Fibroblast of lung (primary cell): ENCODE results near the gene CNNM3. TPM values are rescaled to one million over a fixed set of nuclear protein-coding genes. Genes with fewer than 3 reads are reported as not detected.

Experiments
- DNase-seq, 2 donors: peaks; one replicate each; pipeline versions ENCODE4 v3.0.0 to v3.0.0-alpha.2; 2010; ENCODE audit warnings: low read depth in 2 of 2
- H2AFZ ChIP-seq: 2 replicates; pipeline ENCODE4 v1.5.1; 2012; ENCODE audit warnings: low read length, control low read depth, inconsistent platforms
- H3K27ac ChIP-seq: 2 replicates; pipeline ENCODE4 v1.5.1; 2011; ENCODE audit warnings: low read length, control low read depth; ENCODE audit not compliant: insufficient read depth
- H3K27me3 ChIP-seq: 2 replicates; pipeline ENCODE4 v1.5.1; 2011; ENCODE audit warnings: mild to moderate bottlenecking, low read length; ENCODE audit not compliant: control insufficient read depth, insufficient read depth
- H3K36me3 ChIP-seq: 2 replicates; pipeline ENCODE4 v1.5.1; 2011; ENCODE audit warnings: low read length; ENCODE audit not compliant: control insufficient read depth, insufficient read depth
- H3K4me1 ChIP-seq: 2 replicates; pipeline ENCODE4 v1.5.1; 2011; ENCODE audit warnings: low read length; ENCODE audit not compliant: control insufficient read depth, insufficient read depth; ENCODE audit errors: extremely low read depth
- H3K4me2 ChIP-seq: 2 replicates; pipeline ENCODE4 v1.5.1; 2011; ENCODE audit warnings: low read length, control low read depth; ENCODE audit not compliant: insufficient read depth; ENCODE audit errors: extremely low read depth
- H3K4me3 ChIP-seq, 4 experiments: fragments of 200-600 bp in 1 of 4; sonication (generic) in 1 of 4; replicated peaks in 1 of 4; 2 replicates each; pipeline ENCODE4 v1.5.1; 2011 to 2016; ENCODE audit warnings: low read length in 4 of 4, low read depth in 3 of 4, mild to moderate bottlenecking in 3 of 4, control low read depth in 2 of 4, inconsistent platforms in 1 of 4, mixed read lengths in 1 of 4; ENCODE audit not compliant: insufficient read depth in 1 of 4; ENCODE audit errors: control extremely low read depth in 1 of 4
- H3K79me2 ChIP-seq: 2 replicates; pipeline ENCODE4 v1.5.1; 2012; ENCODE audit warnings: mild to moderate bottlenecking, low read length, inconsistent platforms; ENCODE audit not compliant: control insufficient read depth, insufficient read depth
- H3K9ac ChIP-seq: 2 replicates; pipeline ENCODE4 v1.5.1; 2011; ENCODE audit warnings: mild to moderate bottlenecking, low read length, control low read depth; ENCODE audit not compliant: insufficient read depth
- H3K9me3 ChIP-seq: 2 replicates; pipeline ENCODE4 v1.5.1; 2012; ENCODE audit warnings: low read depth, low read length; ENCODE audit not compliant: control insufficient read depth, insufficient read depth
- H4K20me1 ChIP-seq: 2 replicates; pipeline ENCODE4 v1.5.1; 2011; ENCODE audit warnings: low read length; ENCODE audit not compliant: control insufficient read depth, insufficient read depth; ENCODE audit errors: extremely low read depth
- EZH2 ChIP-seq: IDR thresholded peaks from 2 replicates; pipeline ENCODE4 v1.5.1; 2012; ENCODE audit warnings: low read length, control low read depth, mild to moderate bottlenecking; ENCODE audit errors: missing control alignments
- polyA plus RNA-seq, 2 donors: library from polyadenylated mRNA; depleted of rRNA in 1 of 2; stranded (reverse) in 1 of 2; unstranded in 1 of 2; fragments of >200 nt; gene quantifications; 2 replicates each; pipeline ENCODE4 v1.2.1, GENCODE V29; 2011 to 2012; ENCODE audit warnings: missing spikeins in 1 of 2
- total RNA-seq: library from RNA; depleted of rRNA; stranded (reverse); fragments of >200 nt; gene quantifications from 2 replicates; pipeline ENCODE4 v1.2.1, GENCODE V29; 2014
- TF ChIP-seq, protein P1 (sequence below), 2 donors: IDR thresholded peaks in 1 of 2; conservative IDR thresholded peaks in 1 of 2; 1 replicate in 1 of 2; 2 replicates in 1 of 2; pipeline ENCODE4 v1.5.1; 2011 to 2012; ENCODE audit warnings: low read length in 2 of 2, control low read depth in 1 of 2, inconsistent platforms in 1 of 2, low read depth in 1 of 2, mild to moderate bottlenecking in 1 of 2

CNNM3 gene
- total and polyA plus RNA-seq, 2 donors (not counting 1 experiment from before 2014, with no cell fraction given) = 4.3 to 9.9 TPM

DNA sequence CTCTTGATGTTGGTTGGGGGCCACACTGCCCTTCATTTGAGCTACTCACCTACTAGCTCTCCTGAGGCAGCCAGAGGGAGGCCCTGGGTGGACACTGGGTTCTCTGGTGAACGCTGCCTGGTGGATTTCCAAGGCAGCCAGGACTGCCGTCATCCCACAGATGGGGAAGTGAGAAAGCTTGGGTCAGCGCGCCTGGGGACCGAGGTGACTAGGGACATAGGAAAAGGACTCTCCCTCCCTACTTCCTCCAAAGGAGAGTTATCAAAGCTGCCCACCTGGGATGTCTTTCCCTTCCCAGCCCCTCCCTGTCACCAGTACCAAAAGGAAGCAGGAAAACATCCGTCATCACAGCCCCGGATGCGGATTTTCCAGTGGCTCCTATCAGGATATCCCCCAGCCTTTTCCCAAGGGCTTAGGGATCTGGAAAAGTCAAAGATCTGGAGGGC lies 57.6 kb downstream of the CNNM3 start:
- Histone ChIP-seq H3K4me2 (no peak overlapping the region), H3K4me1 (no peaks in the 10 kb centered on the region)
- DNase-seq = no peak

DNA sequence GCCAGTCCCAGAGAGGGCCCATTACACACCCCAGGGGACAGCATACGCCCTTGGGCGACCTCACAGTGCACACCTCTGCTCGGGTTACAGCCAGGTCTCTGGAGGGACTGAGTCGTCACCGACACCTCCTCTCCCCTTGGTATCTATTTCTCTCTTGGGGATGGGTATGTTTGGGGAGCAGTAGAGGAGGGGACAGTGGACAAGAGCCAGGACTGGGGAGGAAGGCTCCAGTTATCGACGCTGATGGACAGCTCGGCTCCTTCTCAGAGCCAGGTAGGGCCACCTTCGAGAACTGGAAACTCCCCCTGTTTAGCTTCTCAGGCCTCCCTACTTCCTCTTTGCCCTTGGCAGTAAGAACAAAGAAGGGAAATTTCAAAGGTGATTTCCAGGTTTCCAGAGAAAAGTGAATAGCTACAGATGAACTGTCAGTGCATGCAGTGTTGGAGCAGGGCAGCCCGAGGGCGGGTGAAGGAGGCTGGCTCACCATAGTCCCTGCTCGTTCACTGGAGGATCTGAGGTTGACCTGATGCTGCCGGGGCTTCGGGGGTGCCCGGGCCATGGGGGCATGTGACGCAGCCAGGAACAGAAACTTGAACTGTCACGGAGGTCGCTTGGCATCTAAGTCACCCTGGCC lies 58.2 kb downstream of the CNNM3 start:
- no peaks in the 10 kb centered on the region for H3K9me3 ChIP-seq
- no peaks in the 10 kb centered on the region for H3K4me1 ChIP-seq
- no peak overlapping the region for H2AFZ ChIP-seq
- H4K20me1 ChIP-seq = no peaks in the 10 kb centered on the region
- no peak overlapping the region for H3K4me3 ChIP-seq
- no peaks in the 10 kb centered on the region for H3K79me2 ChIP-seq
- H3K27ac ChIP-seq = no peak overlapping the region
- TF ChIP-seq, protein P1, sequence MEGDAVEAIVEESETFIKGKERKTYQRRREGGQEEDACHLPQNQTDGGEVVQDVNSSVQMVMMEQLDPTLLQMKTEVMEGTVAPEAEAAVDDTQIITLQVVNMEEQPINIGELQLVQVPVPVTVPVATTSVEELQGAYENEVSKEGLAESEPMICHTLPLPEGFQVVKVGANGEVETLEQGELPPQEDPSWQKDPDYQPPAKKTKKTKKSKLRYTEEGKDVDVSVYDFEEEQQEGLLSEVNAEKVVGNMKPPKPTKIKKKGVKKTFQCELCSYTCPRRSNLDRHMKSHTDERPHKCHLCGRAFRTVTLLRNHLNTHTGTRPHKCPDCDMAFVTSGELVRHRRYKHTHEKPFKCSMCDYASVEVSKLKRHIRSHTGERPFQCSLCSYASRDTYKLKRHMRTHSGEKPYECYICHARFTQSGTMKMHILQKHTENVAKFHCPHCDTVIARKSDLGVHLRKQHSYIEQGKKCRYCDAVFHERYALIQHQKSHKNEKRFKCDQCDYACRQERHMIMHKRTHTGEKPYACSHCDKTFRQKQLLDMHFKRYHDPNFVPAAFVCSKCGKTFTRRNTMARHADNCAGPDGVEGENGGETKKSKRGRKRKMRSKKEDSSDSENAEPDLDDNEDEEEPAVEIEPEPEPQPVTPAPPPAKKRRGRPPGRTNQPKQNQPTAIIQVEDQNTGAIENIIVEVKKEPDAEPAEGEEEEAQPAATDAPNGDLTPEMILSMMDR (conservative IDR thresholded peaks at IDR 0.05 in 1 of 2, IDR thresholded peaks at IDR 0.05 in 1 of 2; ENCODE audit: low read depth in 1 of 2, low read length in 2 of 2) = no peak
- no peak for TF ChIP-seq EZH2
- H3K36me3 ChIP-seq = no peaks in the 10 kb centered on the region
- no peak overlapping the region for H3K9ac ChIP-seq
- DNase-seq = no peak
- H3K27me3 ChIP-seq = peaks cover 4% of the 10 kb centered on the region
- no peak overlapping the region for H3K4me2 ChIP-seq

More for the DNA sequence above, 57.6 kb downstream of the CNNM3 start:
- H3K36me3 ChIP-seq = no peaks in the 10 kb centered on the region
- H3K4me3 ChIP-seq = no peak overlapping the region
- no peaks in the 10 kb centered on the region for H3K79me2 ChIP-seq
- H3K27ac ChIP-seq = no peak overlapping the region
- no peak overlapping the region for H3K9ac ChIP-seq
- no peak for TF ChIP-seq EZH2
- TF ChIP-seq, protein P1 (conservative IDR thresholded peaks at IDR 0.05 in 1 of 2, IDR thresholded peaks at IDR 0.05 in 1 of 2; ENCODE audit: low read depth in 1 of 2, low read length in 2 of 2) = no peak
- H3K27me3 ChIP-seq = peaks cover 4% of the 10 kb centered on the region
- no peaks in the 10 kb centered on the region for H4K20me1 ChIP-seq
- H3K9me3 ChIP-seq = no peaks in the 10 kb centered on the region
- no peak overlapping the region for H2AFZ ChIP-seq

GRCh38 chr2:96875498-96876268 lies 59.6 kb downstream of the CNNM3 start:
- Histone ChIP-seq H3K79me2 (no peaks in the 10 kb centered on the region), H4K20me1 (no peaks in the 10 kb centered on the region), H3K27ac (no peak overlapping the region), H3K4me3 (no peak overlapping the region), H3K9me3 (no peaks in the 10 kb centered on the region), H3K36me3 (no peaks in the 10 kb centered on the region), H3K4me2 (no peak overlapping the region), H3K4me1 (no peaks in the 10 kb centered on the region), H3K27me3 (peaks cover 3% of the 10 kb centered on the region), H3K9ac (no peak overlapping the region), H2AFZ (no peak overlapping the region)
- no peak for DNase-seq
- TF ChIP-seq EZH2 = no peak
- TF ChIP-seq, protein P1 (conservative IDR thresholded peaks at IDR 0.05 in 1 of 2, IDR thresholded peaks at IDR 0.05 in 1 of 2; ENCODE audit: low read depth in 1 of 2, low read length in 2 of 2) = no peak
